ENCODE measurements around the gene NMT1.

Gene NMT1

DNA sequence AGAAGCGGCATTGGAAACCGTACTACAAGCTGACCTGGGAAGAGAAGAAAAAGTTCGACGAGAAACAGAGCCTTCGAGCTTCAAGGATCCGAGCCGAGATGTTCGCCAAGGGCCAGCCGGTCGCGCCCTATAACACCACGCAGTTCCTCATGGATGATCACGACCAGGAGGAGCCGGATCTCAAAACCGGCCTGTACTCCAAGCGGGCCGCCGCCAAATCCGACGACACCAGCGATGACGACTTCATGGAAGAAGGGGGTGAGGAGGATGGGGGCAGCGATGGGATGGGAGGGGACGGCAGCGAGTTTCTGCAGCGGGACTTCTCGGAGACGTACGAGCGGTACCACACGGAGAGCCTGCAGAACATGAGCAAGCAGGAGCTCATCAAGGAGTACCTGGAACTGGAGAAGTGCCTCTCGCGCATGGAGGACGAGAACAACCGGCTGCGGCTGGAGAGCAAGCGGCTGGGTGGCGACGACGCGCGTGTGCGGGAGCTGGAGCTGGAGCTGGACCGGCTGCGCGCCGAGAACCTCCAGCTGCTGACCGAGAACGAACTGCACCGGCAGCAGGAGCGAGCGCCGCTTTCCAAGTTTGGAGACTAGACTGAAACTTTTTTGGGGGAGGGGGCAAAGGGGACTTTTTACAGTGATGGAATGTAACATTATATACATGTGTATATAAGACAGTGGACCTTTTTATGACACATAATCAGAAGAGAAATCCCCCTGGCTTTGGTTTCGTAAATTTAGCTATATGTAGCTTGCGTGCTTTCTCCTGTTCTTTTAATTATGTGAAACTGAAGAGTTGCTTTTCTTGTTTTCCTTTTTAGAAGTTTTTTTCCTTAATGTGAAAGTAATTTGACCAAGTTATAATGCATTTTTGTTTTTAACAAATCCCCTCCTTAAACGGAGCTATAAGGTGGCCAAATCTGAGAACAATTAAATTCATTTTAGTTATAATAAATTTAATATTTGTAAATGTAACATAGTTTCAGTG is 88.8 kb downstream of the NMT1 start:
- TF ChIP-seq, protein P1, sequence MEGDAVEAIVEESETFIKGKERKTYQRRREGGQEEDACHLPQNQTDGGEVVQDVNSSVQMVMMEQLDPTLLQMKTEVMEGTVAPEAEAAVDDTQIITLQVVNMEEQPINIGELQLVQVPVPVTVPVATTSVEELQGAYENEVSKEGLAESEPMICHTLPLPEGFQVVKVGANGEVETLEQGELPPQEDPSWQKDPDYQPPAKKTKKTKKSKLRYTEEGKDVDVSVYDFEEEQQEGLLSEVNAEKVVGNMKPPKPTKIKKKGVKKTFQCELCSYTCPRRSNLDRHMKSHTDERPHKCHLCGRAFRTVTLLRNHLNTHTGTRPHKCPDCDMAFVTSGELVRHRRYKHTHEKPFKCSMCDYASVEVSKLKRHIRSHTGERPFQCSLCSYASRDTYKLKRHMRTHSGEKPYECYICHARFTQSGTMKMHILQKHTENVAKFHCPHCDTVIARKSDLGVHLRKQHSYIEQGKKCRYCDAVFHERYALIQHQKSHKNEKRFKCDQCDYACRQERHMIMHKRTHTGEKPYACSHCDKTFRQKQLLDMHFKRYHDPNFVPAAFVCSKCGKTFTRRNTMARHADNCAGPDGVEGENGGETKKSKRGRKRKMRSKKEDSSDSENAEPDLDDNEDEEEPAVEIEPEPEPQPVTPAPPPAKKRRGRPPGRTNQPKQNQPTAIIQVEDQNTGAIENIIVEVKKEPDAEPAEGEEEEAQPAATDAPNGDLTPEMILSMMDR (IDR thresholded peaks at IDR 0.05; ENCODE audit: borderline replicate concordance, insufficient read depth, low read depth, low read length): no peak

DNA sequence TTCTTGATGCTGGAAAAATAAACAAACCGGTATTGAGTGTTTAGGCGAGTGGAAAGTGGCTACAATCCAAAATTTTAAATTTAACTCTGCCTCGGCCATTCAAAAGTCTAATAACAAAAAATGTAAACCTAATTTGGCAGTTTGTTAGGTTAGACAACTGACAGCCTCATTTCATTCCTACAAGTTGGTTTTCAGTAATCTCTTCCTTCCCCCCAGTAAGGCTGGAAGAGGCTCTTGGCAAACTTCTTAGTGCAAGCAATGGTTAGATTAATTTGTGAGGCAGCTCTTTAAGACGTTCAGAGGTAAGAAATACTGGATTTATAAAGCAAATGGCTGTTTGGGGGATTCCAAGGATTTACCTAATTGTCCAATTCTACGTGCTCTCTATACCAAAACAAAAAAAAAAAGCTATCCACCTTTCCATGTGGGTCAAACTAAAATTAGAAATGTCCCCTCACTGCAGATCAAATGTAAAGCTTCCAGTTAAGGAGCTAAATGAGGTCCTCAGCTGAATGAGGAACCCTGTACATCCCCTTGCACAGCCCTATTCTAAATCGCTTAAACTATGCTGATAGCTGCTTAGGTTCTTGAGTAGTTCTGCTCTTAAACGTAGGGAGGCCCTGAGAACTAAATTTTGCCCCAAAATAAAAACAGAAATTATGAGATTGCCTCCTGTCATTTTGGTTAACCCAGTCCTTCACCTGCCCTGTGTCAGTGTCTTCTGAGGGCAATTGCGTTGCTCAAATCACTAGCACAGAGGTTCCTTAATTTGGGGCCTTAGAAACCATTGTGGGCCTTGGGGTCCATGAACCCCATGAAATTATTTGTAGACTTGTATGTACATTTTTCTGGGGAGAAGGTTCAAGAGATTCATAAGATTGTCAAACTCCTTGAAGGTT is 90.0 kb downstream of the NMT1 start:
- TF ChIP-seq, protein P1 (IDR thresholded peaks at IDR 0.05; ENCODE audit: borderline replicate concordance, insufficient read depth, low read depth, low read length): no peak
- peak overlapping the region; percentile 17 for H3K4me3 ChIP-seq (ENCODE audit: low read depth, low read length)

More for the DNA sequence above, 88.8 kb downstream of the NMT1 start:
- H3K4me3 ChIP-seq (ENCODE audit: low read depth, low read length): peak overlapping the region; percentile 84

DNA sequence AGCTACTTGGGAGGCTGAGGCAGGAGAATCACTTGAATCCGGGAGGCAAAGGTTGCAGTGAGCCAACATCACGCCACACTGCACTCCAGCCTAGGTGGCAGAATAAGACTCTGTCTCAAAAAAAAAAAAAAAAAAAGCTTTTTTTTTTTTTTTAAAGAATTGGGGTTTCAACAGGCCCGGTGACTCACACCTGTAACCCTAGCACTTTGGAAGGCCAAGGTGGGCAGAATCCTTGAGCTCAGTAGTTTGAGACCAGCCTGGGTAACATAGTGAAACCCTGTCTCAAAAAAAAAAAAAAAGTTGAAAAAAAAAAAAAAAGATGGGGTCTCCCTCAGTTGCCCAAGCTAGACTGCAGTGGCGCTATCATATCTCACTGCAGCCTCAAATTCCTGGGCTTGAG is 93.9 kb downstream of the NMT1 start:
- no peak overlapping the region for H3K4me3 ChIP-seq (ENCODE audit: low read depth, low read length)
- TF ChIP-seq, protein P1 (IDR thresholded peaks at IDR 0.05; ENCODE audit: borderline replicate concordance, insufficient read depth, low read depth, low read length): no peak

DNA sequence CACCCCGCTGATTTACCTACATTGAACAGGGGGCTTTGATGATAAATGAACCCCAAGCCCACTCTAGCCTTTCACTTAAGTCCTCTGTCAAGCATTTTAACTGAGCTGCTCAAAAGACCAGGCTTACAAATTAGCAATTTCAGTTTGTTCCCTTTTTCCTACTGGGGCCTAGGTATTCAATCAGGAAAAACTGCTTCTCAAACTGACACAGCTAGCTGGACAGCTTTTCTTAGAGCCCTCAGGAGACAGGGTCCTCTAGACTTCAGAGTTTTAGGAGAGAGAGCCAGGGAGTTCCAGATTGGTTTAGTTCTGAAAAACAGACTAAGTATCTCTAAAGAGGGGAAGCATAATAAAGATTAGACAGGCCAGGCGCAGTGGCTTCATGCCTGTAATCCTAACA is 94.4 kb downstream of the NMT1 start:
- TF ChIP-seq, protein P1 (IDR thresholded peaks at IDR 0.05; ENCODE audit: borderline replicate concordance, insufficient read depth, low read depth, low read length): no peak
- no peak overlapping the region for H3K4me3 ChIP-seq (ENCODE audit: low read depth, low read length)

DNA sequence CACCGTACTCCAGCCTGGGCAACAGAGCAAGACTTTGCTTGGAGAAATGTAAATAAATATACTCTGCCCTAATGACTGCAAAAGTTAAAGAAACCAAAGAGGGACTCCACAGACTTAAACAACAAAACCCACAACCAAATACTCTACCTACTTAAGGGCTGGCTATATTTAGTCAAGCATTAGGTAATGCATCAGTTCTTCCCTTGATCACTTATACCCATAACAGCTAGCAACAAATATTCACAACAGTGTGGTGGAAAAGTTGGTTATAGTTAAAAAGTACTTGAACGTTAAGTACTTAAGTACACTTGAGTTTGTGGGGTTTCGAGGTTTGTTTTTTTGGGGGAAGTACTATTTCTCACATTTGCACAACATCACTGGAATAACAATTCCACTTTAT is 95.1 kb downstream of the NMT1 start:
- no peak overlapping the region for H3K4me3 ChIP-seq (ENCODE audit: low read depth, low read length)
- TF ChIP-seq, protein P1 (IDR thresholded peaks at IDR 0.05; ENCODE audit: borderline replicate concordance, insufficient read depth, low read depth, low read length): no peak
